Stimulated activated CD8-positive, alpha-beta memory T cell treated with anti-CD3 and anti-CD28 coated beads, Interleukin-15, amount 100 ng/mL, for 48 hours (primary cell): ENCODE measurements around the gene CROCC.
"Not testable (repeated sequence)": the region's sequence is repeated elsewhere in the genome, so short reads cannot be mapped to it uniquely, and the experiment has no call there.

Experiments
- DNase-seq, 2 donors: peaks; one replicate each; pipeline ENCODE4 v3.0.0-alpha.2; 2020; ENCODE audit warnings: low read depth in 2 of 2

Gene CROCC

GRCh38 chr1:16897653-16898052 is 24.1 kb upstream of the CROCC start:
- not testable (repeated sequence) for DNase-seq

- not testable (repeated sequence) for DNase-seq
These were observed 23.4 kb upstream of the CROCC start for GRCh38 chr1:16898298-16898697.

- not testable (repeated sequence) for DNase-seq
These were observed 22.7 kb upstream of the CROCC start for GRCh38 chr1:16899020-16899419.

GRCh38 chr1:16900751-16901150 is 21.0 kb upstream of the CROCC start:
- no peak for DNase-seq

- DNase-seq = not testable (repeated sequence)
These were observed 20.4 kb upstream of the CROCC start for GRCh38 chr1:16901371-16901770.

GRCh38 chr1:16903054-16903453 is 18.7 kb upstream of the CROCC start:
- no peak for DNase-seq

- no peak for DNase-seq
These were observed 18.3 kb upstream of the CROCC start for GRCh38 chr1:16903458-16903796.

- peak; percentile 97 to 98 for DNase-seq
These were observed 17.1 kb upstream of the CROCC start for GRCh38 chr1:16904560-16905109.

- DNase-seq = peak; percentile 28 to 46
These were observed 16.4 kb upstream of the CROCC start for GRCh38 chr1:16905110-16905867.

GRCh38 chr1:16905868-16906702 is 15.6 kb upstream of the CROCC start:
- no peak for DNase-seq

- no peak for DNase-seq
These were observed 14.9 kb upstream of the CROCC start for GRCh38 chr1:16906873-16907272.

GRCh38 chr1:16907870-16908758 is 13.6 kb upstream of the CROCC start:
- no peak for DNase-seq

GRCh38 chr1:16911851-16912721 is 9.6 kb upstream of the CROCC start:
- DNase-seq = not testable (repeated sequence)

GRCh38 chr1:16912742-16913141 is 9.0 kb upstream of the CROCC start:
- DNase-seq = not testable (repeated sequence)

- no peak for DNase-seq
These were observed 8.4 kb upstream of the CROCC start for GRCh38 chr1:16913181-16913832.

- peak; percentile 95 for DNase-seq
These were observed 7.7 kb upstream of the CROCC start for GRCh38 chr1:16913833-16914662.

GRCh38 chr1:16914928-16915626 is 6.7 kb upstream of the CROCC start:
- not testable (repeated sequence) for DNase-seq

- no peak for DNase-seq
These were observed 6.1 kb upstream of the CROCC start for GRCh38 chr1:16915627-16915973.
